Fibroblast of mammary gland (primary cell): ENCODE measurements around the gene DRD4.
"Not testable (repeated sequence)": the region's sequence is repeated elsewhere in the genome, so short reads cannot be mapped to it uniquely, and the experiment has no call there.

ENCODE experiments used
- DNase-seq: peaks from one replicate; pipeline ENCODE4 v3.0.0-alpha.2; 2010; ENCODE audit warnings: low read depth
- H3K4me3 ChIP-seq: 2 replicates; pipeline ENCODE4 v1.5.1; 2011; ENCODE audit warnings: low read depth, mild to moderate bottlenecking, low read length, moderate library complexity; ENCODE audit not compliant: control insufficient read depth
- TF ChIP-seq, protein P1 (sequence below): conservative IDR thresholded peaks from 2 replicates; pipeline ENCODE4 v1.5.1; 2011; ENCODE audit warnings: low read depth, low read length, inconsistent platforms; ENCODE audit not compliant: control insufficient read depth, insufficient read depth

DRD4 gene

DNA sequence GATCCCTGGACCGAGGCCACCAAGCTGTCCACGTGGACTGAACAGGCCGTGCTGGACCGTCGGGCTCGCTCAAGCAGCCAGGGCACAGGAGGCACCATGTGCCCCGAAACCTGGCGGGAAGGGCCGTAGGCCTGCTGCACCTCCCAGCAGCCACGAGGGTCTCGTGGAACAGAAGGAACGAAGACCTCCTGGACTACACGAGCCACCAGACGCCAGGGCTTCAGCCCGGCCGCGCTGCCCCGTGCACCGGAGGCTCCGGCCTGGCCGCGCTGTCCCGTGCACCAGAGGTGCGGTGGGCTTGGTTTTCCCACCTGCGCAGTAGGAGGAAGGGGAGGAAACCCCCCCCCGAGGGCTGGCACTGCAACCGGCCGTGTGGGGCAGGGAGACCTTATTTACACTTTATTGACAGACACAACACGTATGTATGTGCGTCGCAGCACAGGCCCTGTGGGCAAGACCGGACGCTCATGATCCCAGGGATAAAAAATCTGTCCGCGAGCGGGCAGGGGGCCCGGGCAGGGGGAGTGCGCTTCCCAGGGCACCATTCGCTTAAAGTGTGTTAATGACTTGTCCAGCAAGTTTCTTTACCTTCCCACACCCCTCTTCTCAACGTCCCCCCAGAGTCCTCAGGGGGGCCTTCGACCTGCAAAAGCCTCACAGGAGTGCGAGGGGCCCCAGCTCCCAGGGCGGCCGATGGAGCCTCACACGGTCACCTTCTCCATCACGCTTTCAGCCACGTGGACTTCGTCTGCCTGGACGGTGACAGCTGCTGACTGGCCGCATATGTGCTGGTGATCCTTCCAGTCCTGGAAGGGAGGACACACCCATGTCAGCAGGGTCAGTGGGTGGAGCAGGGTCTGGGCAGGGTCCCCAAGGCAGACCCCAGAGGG is 7.0 kb downstream of the DRD4 start:
- TF ChIP-seq, protein P1, sequence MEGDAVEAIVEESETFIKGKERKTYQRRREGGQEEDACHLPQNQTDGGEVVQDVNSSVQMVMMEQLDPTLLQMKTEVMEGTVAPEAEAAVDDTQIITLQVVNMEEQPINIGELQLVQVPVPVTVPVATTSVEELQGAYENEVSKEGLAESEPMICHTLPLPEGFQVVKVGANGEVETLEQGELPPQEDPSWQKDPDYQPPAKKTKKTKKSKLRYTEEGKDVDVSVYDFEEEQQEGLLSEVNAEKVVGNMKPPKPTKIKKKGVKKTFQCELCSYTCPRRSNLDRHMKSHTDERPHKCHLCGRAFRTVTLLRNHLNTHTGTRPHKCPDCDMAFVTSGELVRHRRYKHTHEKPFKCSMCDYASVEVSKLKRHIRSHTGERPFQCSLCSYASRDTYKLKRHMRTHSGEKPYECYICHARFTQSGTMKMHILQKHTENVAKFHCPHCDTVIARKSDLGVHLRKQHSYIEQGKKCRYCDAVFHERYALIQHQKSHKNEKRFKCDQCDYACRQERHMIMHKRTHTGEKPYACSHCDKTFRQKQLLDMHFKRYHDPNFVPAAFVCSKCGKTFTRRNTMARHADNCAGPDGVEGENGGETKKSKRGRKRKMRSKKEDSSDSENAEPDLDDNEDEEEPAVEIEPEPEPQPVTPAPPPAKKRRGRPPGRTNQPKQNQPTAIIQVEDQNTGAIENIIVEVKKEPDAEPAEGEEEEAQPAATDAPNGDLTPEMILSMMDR, result no peak
- DNase-seq, result no peak
- H3K4me3 ChIP-seq, result no peak overlapping the region

DNA sequence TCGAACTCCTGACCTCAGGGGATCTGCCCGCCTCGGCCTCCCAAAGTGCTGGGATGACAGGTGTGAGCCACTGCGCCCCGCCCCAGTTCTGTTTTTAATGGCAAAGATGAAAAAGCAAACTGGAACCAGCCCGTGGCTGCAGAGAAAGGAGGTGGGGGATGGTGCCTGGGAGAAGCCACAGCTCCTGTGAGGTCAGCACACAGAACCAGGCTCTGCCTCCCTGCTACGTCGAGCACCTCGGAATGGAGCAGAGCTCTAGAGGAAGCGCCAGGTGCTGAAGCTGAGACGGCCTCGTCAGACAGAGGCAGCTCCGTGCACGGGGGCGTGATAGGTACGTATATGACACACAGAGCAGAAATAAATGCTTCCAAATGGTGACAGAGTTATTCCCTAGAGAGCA is 8.5 kb downstream of the DRD4 start:
- TF ChIP-seq, protein P1, result no peak
- no peak for DNase-seq
- no peak overlapping the region for H3K4me3 ChIP-seq

DNA sequence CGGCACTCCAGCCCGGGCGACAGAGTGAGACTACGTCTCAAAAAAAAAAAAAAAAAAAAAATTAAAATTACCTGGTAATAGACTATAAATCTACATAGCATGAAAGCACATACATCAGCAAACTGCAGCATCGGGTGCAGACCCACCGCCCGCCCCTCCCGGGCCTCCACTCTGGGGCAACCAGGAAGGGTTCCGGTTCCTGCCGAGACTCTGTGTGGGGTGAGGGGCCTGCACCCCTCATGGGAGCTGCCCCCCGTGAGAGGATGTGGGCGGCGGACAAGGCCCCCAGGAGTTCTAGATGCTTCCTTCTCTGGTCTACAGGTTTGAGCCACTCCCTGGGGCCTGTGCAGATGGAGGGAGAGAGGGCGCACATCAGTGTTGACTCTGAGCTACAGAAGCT is 9.1 kb downstream of the DRD4 start:
- TF ChIP-seq, protein P1, result no peak
- DNase-seq, result no peak

DNA sequence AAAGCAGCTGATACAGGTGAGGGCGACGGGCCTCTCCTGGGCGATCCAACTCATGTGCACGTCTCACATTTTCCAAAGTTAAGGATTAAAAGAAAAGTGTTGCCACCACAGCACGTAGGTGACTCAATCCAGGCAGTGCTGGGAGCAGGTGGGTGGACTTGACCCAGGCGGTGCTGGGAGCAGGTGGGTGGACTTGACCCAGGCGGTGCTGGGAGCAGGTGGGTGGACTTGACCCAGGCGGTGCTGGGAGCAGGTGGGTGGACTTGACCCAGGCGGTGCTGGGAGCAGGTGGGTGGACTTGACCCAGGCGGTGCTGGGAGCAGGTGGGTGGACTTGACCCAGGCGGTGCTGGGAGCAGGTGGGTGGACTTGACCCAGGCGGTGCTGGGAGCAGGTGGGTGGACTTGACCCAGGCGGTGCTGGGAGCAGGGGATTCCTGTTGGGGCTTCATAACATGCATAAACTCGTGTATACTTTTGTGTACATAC is 10.6 kb downstream of the DRD4 start:
- H3K4me3 ChIP-seq, DNase-seq: not testable (repeated sequence)

More for the DNA sequence above, 9.1 kb downstream of the DRD4 start:
- H3K4me3 ChIP-seq, result no peak overlapping the region

DNA sequence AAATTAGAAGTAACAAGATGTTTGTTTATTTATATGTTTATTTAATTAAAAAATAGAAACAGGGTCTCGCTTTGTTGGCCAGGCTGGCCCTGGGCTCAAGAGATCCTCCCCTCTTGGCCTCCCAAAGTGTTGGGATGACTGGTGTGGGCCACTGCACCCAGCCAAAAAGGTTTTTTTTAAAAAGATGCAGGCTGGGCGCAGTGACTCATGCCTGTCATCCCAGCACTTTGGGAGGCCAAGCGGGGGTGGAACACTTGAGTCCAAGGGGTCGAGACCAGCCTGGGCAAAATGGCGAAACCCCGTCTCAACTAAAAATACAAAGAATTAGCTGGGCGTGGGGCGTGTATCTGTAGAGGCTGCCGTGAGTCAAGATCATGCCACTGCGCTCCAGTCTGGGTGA is 13.4 kb downstream of the DRD4 start:
- no peak overlapping the region for H3K4me3 ChIP-seq
- peak; percentile 48 for DNase-seq
- TF ChIP-seq, protein P1, result no peak

DNA sequence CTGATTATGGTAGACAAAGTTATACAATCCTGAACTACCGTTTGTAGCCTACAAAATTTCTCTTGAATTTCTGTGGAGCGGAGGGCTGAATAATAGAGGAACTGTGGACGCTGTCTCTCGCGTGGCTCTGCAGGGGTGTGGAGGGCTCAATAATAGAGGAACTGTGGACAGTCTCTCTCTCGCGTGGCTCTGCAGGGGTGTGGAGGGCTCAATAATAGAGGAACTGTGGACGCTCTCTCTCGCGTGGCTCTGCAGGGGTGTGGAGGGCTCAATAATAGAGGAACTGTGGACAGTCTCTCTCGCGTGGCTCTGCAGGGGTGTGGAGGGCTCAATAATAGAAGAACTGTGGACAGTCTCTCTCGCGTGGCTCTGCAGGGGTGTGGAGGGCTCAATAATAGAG is 16.1 kb downstream of the DRD4 start:
- not testable (repeated sequence) for H3K4me3 ChIP-seq, DNase-seq

DNA sequence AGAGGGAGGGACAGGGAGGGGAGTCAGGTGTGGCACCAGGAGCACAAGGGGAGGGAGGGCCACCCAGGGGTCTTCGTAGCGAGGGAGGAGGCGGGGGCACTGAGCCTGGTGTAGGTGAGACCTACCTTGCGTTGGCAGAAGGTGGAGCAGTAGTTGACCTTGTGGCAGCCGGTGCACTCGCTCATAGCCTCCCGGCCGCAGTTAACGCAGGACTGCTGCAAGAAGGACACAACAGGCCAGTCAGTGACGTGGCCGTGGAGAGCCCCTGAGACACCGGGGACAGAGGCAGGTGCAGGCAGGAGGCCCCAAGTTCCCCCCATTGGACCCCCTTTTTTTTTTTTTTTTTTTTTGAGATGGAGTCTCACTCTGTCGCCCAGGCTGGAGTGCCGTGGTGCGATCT is 16.8 kb downstream of the DRD4 start:
- no peak for DNase-seq
- TF ChIP-seq, protein P1, result no peak
- no peak overlapping the region for H3K4me3 ChIP-seq

DNA sequence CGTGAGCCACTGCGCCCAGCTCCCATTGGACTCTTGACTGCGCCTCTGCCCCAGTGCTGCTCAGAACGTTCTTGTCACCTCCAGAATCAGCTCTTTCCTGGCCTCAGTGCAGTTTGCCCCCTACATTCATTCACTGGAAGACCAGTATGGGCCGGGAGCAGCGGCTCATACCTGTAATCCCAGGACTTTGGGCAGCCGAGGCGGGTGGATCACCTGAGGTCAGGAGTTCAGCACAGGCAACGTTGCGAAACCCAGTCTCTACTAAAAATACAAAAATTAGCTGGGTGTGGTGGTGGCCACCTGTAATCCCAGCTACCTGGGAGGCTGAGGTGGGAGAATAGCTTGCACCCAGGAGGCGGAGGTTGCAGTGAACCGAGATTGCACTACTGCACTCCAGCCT is 17.4 kb downstream of the DRD4 start:
- not testable (repeated sequence) for H3K4me3 ChIP-seq

More for the DNA sequence above, 17.4 kb downstream of the DRD4 start:
- not testable (repeated sequence) for DNase-seq
